Measurements from ENCODE around the gene LRRC8C.

DNA sequence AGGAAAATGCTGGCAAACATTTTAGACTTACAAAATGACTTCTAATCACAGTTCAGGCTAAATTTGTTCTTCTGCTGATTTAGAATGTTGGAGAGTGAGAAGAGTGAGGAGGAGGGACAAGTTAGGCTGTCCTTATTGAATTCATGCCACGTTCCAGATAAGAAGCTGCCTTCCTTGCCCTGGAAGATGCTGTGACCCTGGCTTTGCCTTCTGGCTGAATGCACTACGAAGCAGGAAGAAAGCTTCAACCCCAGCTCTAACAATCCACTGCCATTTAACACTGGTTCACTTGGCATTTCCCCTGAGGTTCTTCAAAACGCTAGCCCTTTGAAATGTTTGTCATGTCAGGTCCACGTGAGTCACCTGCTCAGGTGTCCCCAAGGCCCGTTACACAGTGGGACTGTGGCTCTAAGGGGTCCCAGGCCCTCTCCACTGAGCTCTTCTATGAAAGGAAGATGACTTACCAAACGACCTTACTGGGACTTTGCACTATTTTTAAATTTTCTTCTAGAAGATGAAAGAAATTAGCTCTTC, 30.0 kb upstream of the LRRC8C start:
- TF ChIP-seq POLR2A (IDR thresholded peaks at IDR 0.05; ENCODE audit: low read depth, low read length) = no peak
- no peak for TF ChIP-seq PAX5 (IDR thresholded peaks at IDR 0.05; ENCODE audit: insufficient read depth, low read length, severe bottlenecking)
- no peak for TF ChIP-seq POLR2AphosphoS5 (IDR thresholded peaks at IDR 0.05; ENCODE audit: low read depth, low read length)
- no peak for TF ChIP-seq TAF1 (IDR thresholded peaks at IDR 0.05; ENCODE audit: low read depth, low read length)
- TF ChIP-seq POU2F2 (IDR thresholded peaks at IDR 0.05; ENCODE audit: low read depth, low read length) = no peak
- no peak for TF ChIP-seq SPI1 (IDR thresholded peaks at IDR 0.05; ENCODE audit: low read depth, low read length)

Data from GM12891 (cell line).